ENCODE results near the gene DRAXIN.

DNA sequence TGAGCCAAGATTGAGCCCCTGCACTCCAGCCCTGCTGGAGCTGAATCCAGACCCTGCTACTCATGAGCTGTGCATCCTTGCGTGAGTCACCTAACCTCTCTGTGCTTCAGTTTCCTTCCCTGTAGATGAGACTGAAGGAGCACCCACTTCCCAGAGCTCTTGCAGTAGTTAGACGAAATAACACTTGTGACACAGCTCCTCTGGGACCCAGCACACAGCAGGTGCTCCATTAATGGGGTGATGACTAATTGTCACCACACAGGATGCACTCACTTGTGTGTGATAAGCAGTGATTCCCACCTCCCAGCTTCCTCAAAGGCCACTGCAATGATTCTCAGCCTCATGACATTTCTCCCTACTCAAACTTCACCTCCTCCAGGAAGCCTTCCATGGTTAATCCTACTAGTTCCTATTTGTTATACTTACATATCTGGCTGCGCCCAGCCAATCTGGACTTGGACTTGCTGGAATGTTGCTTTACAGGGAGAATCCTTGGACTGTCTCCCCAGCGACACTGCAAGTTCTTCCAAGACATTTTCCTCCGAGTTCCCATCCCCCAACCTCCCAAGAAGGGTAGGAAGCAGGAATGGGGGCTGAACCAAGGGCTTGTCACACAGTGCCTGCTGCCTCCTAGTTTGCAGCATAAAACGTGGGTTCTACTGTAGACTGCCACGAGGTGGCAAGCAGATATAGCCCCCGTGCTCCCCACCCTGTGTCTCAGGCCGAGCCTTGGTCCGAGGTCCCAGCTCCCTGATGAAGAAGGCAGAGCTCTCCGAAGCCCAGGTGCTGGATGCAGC, 17.2 kb downstream of the DRAXIN start:
- no peak for TF ChIP-seq EZH2 (IDR thresholded peaks at IDR 0.05; ENCODE audit: borderline replicate concordance, low read depth, low read length, severe bottlenecking)
- TF ChIP-seq, protein P1, sequence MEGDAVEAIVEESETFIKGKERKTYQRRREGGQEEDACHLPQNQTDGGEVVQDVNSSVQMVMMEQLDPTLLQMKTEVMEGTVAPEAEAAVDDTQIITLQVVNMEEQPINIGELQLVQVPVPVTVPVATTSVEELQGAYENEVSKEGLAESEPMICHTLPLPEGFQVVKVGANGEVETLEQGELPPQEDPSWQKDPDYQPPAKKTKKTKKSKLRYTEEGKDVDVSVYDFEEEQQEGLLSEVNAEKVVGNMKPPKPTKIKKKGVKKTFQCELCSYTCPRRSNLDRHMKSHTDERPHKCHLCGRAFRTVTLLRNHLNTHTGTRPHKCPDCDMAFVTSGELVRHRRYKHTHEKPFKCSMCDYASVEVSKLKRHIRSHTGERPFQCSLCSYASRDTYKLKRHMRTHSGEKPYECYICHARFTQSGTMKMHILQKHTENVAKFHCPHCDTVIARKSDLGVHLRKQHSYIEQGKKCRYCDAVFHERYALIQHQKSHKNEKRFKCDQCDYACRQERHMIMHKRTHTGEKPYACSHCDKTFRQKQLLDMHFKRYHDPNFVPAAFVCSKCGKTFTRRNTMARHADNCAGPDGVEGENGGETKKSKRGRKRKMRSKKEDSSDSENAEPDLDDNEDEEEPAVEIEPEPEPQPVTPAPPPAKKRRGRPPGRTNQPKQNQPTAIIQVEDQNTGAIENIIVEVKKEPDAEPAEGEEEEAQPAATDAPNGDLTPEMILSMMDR (IDR thresholded peaks at IDR 0.05; ENCODE audit: extremely low read depth in 1 of 2, insufficient read depth in 1 of 2, low read depth in 1 of 2, low read length in 2 of 2): no peak
- no peak for TF ChIP-seq POLR2A (IDR thresholded peaks at IDR 0.05; ENCODE audit: low read depth, low read length)
- TF ChIP-seq, protein P2, sequence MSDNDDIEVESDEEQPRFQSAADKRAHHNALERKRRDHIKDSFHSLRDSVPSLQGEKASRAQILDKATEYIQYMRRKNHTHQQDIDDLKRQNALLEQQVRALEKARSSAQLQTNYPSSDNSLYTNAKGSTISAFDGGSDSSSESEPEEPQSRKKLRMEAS (IDR thresholded peaks at IDR 0.05; ENCODE audit: insufficient read depth, insufficient read length): no peak
- no peak for TF ChIP-seq POLR2AphosphoS5 (IDR thresholded peaks at IDR 0.05; ENCODE audit: insufficient read depth, low read depth, low read length)
- no peak for TF ChIP-seq JUN (IDR thresholded peaks at IDR 0.05; ENCODE audit: borderline replicate concordance, insufficient read depth, insufficient read length, low read depth)
- TF ChIP-seq FOS (IDR thresholded peaks at IDR 0.05; ENCODE audit: borderline replicate concordance, insufficient read depth, low read length): no peak
- no peak for TF ChIP-seq MYC (IDR thresholded peaks at IDR 0.05; ENCODE audit: low read depth, low read length)
- no peak for TF ChIP-seq GATA2 (IDR thresholded peaks at IDR 0.05; ENCODE audit: insufficient read depth, insufficient read length, low read depth, low read length)
